Panc1 (cell line): ENCODE results near the gene U2AF1L4. TPM values are rescaled to one million over a fixed set of nuclear protein-coding genes. Genes with fewer than 3 reads are reported as not detected.

ENCODE experiments used
- ATAC-seq: fragments of 200-7000 bp; cut with Tn5 transposase; 2 replicates; pipeline ENCODE4 v1.9.1; 2020; ENCODE audit warnings: mild to moderate bottlenecking, moderate library complexity
- BruUV-seq: library from RNA; stranded (reverse); fragments of 400-500 nt; replicated peaks from 2 replicates; lab custom pipeline; 2021; lab: Mats Ljungman, UMichigan
- CTCF ChIA-PET: fragments of 300-600 bp; sonication (Branson Sonifier 250); formaldehyde crosslinking; loops from one replicate; lab custom pipeline; 2022; ENCODE audit warnings: antibody characterized with exemption; lab: Charles Lee
- POLR2A ChIA-PET: fragments of 300-600 bp; sonication (Branson Sonifier 250); formaldehyde crosslinking; loops from one replicate; lab custom pipeline; 2022; ENCODE audit warnings: antibody characterized with exemption; lab: Charles Lee
- DNase-seq: peaks from one replicate; pipeline ENCODE4 v3.0.0-alpha.2; 2010; ENCODE audit warnings: low read depth, low spot score
- H3K27ac ChIP-seq: 2 replicates; pipeline ENCODE4 v1.5.1; 2011; ENCODE audit warnings: mild to moderate bottlenecking, low read length, inconsistent platforms
- H3K27me3 ChIP-seq: fragments of 200-500 bp; sonication (Bioruptor generic); 2 replicates; pipeline ENCODE4 v1.6.0; 2014; ENCODE audit warnings: low read length, inconsistent platforms; ENCODE audit not compliant: control insufficient read depth, insufficient read depth
- H3K36me3 ChIP-seq: fragments of 200-500 bp; sonication (Bioruptor generic); 2 replicates; pipeline ENCODE4 v1.5.1; 2014; ENCODE audit warnings: inconsistent platforms, mild to moderate bottlenecking, low read length, moderate library complexity; ENCODE audit not compliant: control insufficient read depth, insufficient read depth
- H3K4me1 ChIP-seq: 2 replicates; pipeline ENCODE4 v1.5.1; 2011; ENCODE audit warnings: inconsistent platforms, mild to moderate bottlenecking, low read length, moderate library complexity; ENCODE audit not compliant: control insufficient read depth, insufficient read depth
- H3K4me3 ChIP-seq, 2 experiments: 2 replicates each; pipeline ENCODE4 v1.5.1; 2011 to 2012; ENCODE audit warnings: low read depth in 2 of 2, low read length in 2 of 2, mild to moderate bottlenecking in 2 of 2, inconsistent platforms in 1 of 2, moderate library complexity in 1 of 2
- H3K9me3 ChIP-seq: fragments of 200-500 bp; sonication (Bioruptor generic); 2 replicates; pipeline ENCODE4 v1.5.1; 2014; ENCODE audit warnings: low read depth, mild to moderate bottlenecking, inconsistent platforms, low read length, moderate library complexity; ENCODE audit not compliant: control insufficient read depth, insufficient read depth
- POLR2AphosphoS5 ChIP-seq: IDR thresholded peaks from 2 replicates; pipeline ENCODE4 v1.6.1; 2012; ENCODE audit warnings: mild to moderate bottlenecking, low read depth, low read length, moderate library complexity
- SIN3A ChIP-seq: IDR thresholded peaks from 2 replicates; pipeline ENCODE4 v1.6.1; 2012; ENCODE audit warnings: low read depth, mild to moderate bottlenecking, low read length, moderate library complexity, borderline replicate concordance; ENCODE audit not compliant: insufficient read depth
- TCF7L2 ChIP-seq: IDR thresholded peaks from 2 replicates; pipeline ENCODE4 v1.6.1; 2011; ENCODE audit warnings: mild to moderate bottlenecking, low read depth, low read length, inconsistent platforms
- in situ Hi-C: cut with HindIII; loops from 2 replicates; pipeline ENCODE4 v1.10.0; 2016; ENCODE audit warnings: low sequenced_read_pairs, low pct_unique_long_range_greater_than_20kb
- intact Hi-C: fragments of 100-400 bp; cut with micrococcal nuclease; formaldehyde crosslinking; loops from one replicate; pipeline ENCODE4 v1.10.0; 2022; ENCODE audit not compliant: unreplicated experiment
- total RNA-seq: library from RNA; stranded (reverse); gene quantifications from one replicate; pipeline ENCODE4 v1.2.1, GENCODE V29; 2021; ENCODE audit not compliant: unreplicated experiment
- TF ChIP-seq, protein P1 (sequence below), 2 experiments: IDR thresholded peaks; 2 replicates each; pipeline ENCODE4 v1.6.1; 2011 to 2012; ENCODE audit warnings: low read depth in 2 of 2, control low read depth in 1 of 2, low read length in 1 of 2, mild to moderate bottlenecking in 1 of 2, moderate library complexity in 1 of 2; ENCODE audit not compliant: insufficient read depth in 1 of 2
- TF ChIP-seq, protein P2 (sequence below): fragments of 450-650 bp; IDR thresholded peaks from 2 replicates; pipeline ENCODE4 v1.5.1; 2017; ENCODE audit warnings: mild to moderate bottlenecking

U2AF1L4 gene
- total RNA-seq, 1 experiment from 2014 or later: 29.8 TPM

DNA sequence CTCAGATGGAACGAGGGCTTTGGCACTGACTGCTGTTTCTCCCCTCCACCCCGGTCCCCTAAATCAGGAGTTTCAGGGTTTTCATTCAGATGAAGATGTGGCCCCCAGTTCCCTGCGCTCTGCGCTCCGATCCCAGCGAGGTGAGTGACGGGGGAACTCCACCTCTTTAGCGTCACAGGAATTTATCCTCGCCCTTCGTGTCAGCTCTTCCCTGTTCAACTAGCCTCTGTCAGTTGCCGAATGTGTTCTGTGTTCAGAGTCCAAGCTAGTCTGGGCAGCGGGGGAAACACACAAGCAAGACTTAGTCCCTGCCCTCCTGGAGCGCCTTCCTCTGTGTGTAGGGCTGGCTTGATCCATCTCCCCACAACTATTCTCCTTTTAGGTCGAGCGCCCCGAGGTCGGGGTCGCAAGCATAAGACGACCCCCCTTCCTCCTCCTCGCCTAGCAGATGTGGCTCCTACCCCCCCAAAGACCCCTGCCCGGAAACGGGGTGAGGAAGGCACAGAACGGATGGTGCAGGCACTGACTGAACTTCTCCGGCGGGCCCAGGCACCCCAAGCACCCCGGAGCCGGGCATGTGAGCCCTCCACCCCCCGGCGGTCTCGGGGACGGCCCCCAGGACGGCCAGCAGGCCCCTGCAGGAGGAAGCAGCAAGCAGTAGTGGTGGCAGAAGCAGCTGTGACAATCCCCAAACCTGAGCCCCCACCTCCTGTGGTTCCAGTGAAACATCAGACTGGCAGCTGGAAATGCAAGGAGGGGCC lies 25.6 kb downstream of the U2AF1L4 start:
- Histone ChIP-seq H3K36me3 (peaks cover 16% of the 10 kb centered on the region; the same call in 1 of the 2 replicates), H3K4me3 (peak overlapping the region; percentile 81 to 85), H3K4me1 (peaks cover 16% of the 10 kb centered on the region), H3K27me3 (no peaks in the 10 kb centered on the region), H3K27ac (peak overlapping the region; percentile 80), H3K9me3 (no peaks in the 10 kb centered on the region)
- TF ChIP-seq, protein P1, sequence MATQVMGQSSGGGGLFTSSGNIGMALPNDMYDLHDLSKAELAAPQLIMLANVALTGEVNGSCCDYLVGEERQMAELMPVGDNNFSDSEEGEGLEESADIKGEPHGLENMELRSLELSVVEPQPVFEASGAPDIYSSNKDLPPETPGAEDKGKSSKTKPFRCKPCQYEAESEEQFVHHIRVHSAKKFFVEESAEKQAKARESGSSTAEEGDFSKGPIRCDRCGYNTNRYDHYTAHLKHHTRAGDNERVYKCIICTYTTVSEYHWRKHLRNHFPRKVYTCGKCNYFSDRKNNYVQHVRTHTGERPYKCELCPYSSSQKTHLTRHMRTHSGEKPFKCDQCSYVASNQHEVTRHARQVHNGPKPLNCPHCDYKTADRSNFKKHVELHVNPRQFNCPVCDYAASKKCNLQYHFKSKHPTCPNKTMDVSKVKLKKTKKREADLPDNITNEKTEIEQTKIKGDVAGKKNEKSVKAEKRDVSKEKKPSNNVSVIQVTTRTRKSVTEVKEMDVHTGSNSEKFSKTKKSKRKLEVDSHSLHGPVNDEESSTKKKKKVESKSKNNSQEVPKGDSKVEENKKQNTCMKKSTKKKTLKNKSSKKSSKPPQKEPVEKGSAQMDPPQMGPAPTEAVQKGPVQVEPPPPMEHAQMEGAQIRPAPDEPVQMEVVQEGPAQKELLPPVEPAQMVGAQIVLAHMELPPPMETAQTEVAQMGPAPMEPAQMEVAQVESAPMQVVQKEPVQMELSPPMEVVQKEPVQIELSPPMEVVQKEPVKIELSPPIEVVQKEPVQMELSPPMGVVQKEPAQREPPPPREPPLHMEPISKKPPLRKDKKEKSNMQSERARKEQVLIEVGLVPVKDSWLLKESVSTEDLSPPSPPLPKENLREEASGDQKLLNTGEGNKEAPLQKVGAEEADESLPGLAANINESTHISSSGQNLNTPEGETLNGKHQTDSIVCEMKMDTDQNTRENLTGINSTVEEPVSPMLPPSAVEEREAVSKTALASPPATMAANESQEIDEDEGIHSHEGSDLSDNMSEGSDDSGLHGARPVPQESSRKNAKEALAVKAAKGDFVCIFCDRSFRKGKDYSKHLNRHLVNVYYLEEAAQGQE (IDR thresholded peaks at IDR 0.05; ENCODE audit: insufficient read depth in 1 of 2, low read depth in 2 of 2, low read length in 1 of 2): no peak
- TF ChIP-seq POLR2AphosphoS5 (no peak), SIN3A (no peak), TCF7L2 (no peak)
- TF ChIP-seq, protein P2, sequence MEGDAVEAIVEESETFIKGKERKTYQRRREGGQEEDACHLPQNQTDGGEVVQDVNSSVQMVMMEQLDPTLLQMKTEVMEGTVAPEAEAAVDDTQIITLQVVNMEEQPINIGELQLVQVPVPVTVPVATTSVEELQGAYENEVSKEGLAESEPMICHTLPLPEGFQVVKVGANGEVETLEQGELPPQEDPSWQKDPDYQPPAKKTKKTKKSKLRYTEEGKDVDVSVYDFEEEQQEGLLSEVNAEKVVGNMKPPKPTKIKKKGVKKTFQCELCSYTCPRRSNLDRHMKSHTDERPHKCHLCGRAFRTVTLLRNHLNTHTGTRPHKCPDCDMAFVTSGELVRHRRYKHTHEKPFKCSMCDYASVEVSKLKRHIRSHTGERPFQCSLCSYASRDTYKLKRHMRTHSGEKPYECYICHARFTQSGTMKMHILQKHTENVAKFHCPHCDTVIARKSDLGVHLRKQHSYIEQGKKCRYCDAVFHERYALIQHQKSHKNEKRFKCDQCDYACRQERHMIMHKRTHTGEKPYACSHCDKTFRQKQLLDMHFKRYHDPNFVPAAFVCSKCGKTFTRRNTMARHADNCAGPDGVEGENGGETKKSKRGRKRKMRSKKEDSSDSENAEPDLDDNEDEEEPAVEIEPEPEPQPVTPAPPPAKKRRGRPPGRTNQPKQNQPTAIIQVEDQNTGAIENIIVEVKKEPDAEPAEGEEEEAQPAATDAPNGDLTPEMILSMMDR: no peak
- ATAC-seq: no peak
- CTCF ChIA-PET: no interaction called here
- no peak for DNase-seq
- intact Hi-C loops: loop anchor here (10.0 kb wide), 1 partner anchor 165 kb away; no protein-coding TSS in a partner anchor
- in situ Hi-C loops: no loop called here
- POLR2A ChIA-PET: interaction anchor here (1.0 kb wide), 1 partner anchor 26 kb away, joined by 3 read pairs; the partner anchor contains the start of genes PSENEN and U2AF1L4
- BruUV-seq: TSS peak; percentile 67

DNA sequence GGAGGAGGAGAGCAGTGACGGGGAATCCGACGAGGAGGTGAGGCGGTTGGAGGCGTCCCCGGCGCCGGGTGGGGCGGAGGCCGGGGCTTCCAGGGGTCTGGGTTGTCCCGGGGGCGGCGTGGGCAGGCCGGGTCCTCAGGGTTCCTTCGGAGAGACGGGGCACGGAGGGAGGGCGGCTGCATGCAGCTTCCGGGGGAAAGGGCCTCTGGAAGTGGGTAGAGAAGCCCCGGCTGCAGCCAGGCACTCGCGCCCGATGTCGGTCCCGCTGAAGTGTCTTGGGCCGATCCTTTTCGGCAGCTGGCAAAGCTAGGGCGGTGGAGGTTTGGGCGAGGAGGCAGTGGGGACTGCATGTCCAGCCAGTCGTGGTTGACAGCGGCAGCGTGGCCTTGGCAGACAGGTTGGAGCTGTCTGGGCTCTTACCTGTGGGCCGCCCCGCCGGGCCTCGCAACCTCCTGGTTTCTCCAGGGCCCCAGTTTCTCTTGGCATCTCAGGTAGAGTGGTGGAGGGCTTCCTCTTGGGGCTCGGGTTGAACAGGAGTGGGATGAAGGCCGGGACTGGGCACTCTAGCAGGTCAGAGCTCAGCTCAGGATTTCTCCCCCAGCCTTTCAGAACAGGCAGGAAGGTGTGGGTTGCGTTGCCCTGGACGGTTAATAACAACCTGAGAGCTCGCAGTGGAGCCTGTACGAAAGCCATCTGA lies 26.7 kb downstream of the U2AF1L4 start:
- H3K4me1 ChIP-seq: peaks cover 16% of the 10 kb centered on the region
- peak overlapping the region; percentile 80 for H3K27ac ChIP-seq
- BruUV-seq: no TSS peak
- intact Hi-C loops (loop anchor here (10.0 kb wide), 1 partner anchor 164 kb away; no protein-coding TSS in a partner anchor), in situ Hi-C loops (no loop called here)
- H3K9me3 ChIP-seq: no peaks in the 10 kb centered on the region
- CTCF ChIA-PET: no interaction called here
- DNase-seq (no peak), ATAC-seq (no peak)
- TF ChIP-seq TCF7L2 (no peak), POLR2AphosphoS5 (no peak), SIN3A (no peak)
- TF ChIP-seq, protein P2: no peak
- TF ChIP-seq, protein P1 (IDR thresholded peaks at IDR 0.05; ENCODE audit: insufficient read depth in 1 of 2, low read depth in 2 of 2, low read length in 1 of 2): no peak
- peaks cover 13% of the 10 kb centered on the region; the same call in 1 of the 2 replicates for H3K36me3 ChIP-seq
- H3K27me3 ChIP-seq: no peaks in the 10 kb centered on the region
- POLR2A ChIA-PET: interaction anchor here (0.6 to 1.0 kb wide), 3 partner anchors 27 to 192 kb away, joined by 3 to 5 read pairs (median 4); partner anchors contain the start of genes PSENEN and U2AF1L4
- H3K4me3 ChIP-seq: peak overlapping the region; percentile 81 to 85
